AG10803 (cell line): ENCODE data around the gene BNIP2.

Source experiments
- DNase-seq: peaks from one replicate; pipeline ENCODE4 v3.0.0; 2010; ENCODE audit warnings: low read depth
- H3K4me3 ChIP-seq: 2 replicates; pipeline ENCODE4 v1.5.1; 2011; ENCODE audit warnings: mild to moderate bottlenecking, low read length, control low read depth
- CTCF ChIP-seq: conservative IDR thresholded peaks from 2 replicates; pipeline ENCODE4 v1.5.1; 2011; ENCODE audit warnings: mild to moderate bottlenecking, low read length, control low read depth, inconsistent platforms

Gene BNIP2

DNA sequence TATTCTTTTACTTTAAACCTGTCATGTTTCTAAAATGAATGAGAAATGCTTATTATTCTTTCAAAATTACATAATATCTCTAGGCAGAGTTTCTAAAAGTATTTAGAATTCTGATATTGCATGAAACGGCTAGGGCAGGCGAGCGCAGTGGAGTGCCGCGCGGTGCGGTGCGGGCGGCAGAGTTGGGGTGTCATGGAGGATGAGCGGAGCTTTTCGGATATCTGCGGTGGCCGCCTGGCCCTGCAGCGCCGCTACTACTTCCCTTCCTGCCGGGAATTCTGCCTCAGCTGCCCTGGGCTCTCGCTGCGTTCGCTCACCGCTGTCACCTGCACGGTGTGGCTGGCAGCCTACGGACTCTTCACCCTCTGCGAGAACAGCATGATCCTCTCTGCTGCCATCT is 12.6 kb downstream of the BNIP2 start:
- H3K4me3 ChIP-seq = no peak overlapping the region
- no peak for TF ChIP-seq CTCF
- no peak for DNase-seq

- TF ChIP-seq CTCF = no peak
- no peak overlapping the region for H3K4me3 ChIP-seq
- no peak for DNase-seq
Measured at GRCh38 chr15:59674361-59674877, 14.7 kb downstream of the BNIP2 start.

GRCh38 chr15:59668556-59668955 is 20.6 kb downstream of the BNIP2 start:
- TF ChIP-seq CTCF = no peak
- no peak overlapping the region for H3K4me3 ChIP-seq
- no peak for DNase-seq

- no peak overlapping the region for H3K4me3 ChIP-seq
- DNase-seq = peak; percentile 83
- no peak for TF ChIP-seq CTCF
Measured at GRCh38 chr15:59662260-59662659, 26.9 kb downstream of the BNIP2 start.

DNA sequence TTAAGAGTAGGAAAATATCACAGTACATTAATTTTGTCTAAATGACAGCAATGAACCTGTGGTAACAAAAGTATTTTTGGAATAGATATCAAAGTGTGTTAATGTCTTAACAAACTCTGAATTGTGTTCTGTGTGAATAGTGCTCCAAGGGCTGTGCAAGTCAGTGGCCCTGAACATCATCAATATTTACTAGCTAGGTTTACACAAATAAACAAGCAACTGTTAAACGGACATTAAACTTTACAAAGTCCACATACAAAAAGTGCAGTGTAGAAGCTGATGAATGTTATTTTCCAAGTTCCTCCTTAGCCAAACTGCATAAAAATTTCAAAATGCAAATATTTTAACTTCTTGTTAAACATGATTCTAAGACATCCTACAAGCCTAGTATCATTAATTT is 29.8 kb downstream of the BNIP2 start:
- no peak for TF ChIP-seq CTCF
- no peak overlapping the region for H3K4me3 ChIP-seq
- no peak for DNase-seq

DNA sequence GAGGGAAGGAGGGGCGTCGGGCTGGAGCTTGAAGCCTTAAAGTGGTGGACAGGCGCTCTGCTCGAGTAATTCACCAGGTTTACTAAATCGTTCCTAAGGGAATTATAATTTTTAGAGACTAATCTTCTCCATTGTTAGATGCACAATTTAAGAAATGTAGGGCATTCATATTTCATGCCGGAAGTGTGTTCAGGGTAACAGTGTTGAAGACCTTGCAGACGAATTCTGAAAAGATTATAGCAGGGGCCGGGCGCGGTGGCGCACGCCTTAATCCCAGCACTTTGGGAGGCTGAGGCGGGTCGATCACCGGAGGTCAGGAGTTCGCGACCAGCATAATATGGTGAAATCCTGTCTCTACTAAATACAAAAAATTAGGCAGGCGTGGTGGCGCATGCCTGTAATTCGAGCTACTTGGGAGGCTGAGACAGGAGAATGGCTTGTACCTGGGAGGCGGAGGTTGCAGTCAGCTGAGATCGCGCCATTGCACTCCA is 31.4 kb downstream of the BNIP2 start:
- H3K4me3 ChIP-seq = peak overlapping the region; percentile 79
- no peak for DNase-seq
- TF ChIP-seq CTCF = no peak

GRCh38 chr15:59656897-59657634 is 32.1 kb downstream of the BNIP2 start, which contains the start of gene GTF2A2:
Gene GTF2A2 (minus strand): TSS chr15:59657515. CDS start chr15:59652277, 5,238 bp downstream.
- no peak for TF ChIP-seq CTCF
- H3K4me3 ChIP-seq = peak within 1 kb of the TSS; percentile 79

More at GRCh38 chr15:59656897-59657634, 32.1 kb downstream of the BNIP2 start, which contains the start of gene GTF2A2:
- peak; percentile 90 for DNase-seq
